Neural progenitor cell (in vitro differentiated cells): Measurements from ENCODE around the gene MTHFR.

ENCODE experiments used
- CTCF ChIP-seq: fragments of 200-600 bp; sonication (generic); IDR thresholded peaks from 2 replicates; pipeline ENCODE4 v1.5.1; 2017; ENCODE audit warnings: antibody characterized with exemption, mild to moderate bottlenecking
- EZH2 ChIP-seq: fragments of 200-600 bp; sonication (generic); IDR thresholded peaks from 2 replicates; pipeline ENCODE4 v1.6.1; 2017; ENCODE audit warnings: antibody characterized with exemption, mild to moderate bottlenecking, moderate library complexity
- EZH2phosphoT487 ChIP-seq: fragments of 200-600 bp; sonication (generic); IDR thresholded peaks from 2 replicates; pipeline ENCODE4 v1.6.1; 2017; ENCODE audit warnings: antibody characterized with exemption

- no peak for TF ChIP-seq CTCF
- no peak for TF ChIP-seq EZH2
- no peak for TF ChIP-seq EZH2phosphoT487
Measured at GRCh38 chr1:11822091-11822490, 16.3 kb upstream of the MTHFR start.
